Measurements from ENCODE around the gene PSMD1. TPM values are rescaled to one million over a fixed set of nuclear protein-coding genes. Genes with fewer than 3 reads are reported as not detected.

The PSMD1 gene
- total and polyA plus RNA-seq, 2 of the 8 experiments (the other 6 are each of a cell fraction or from before 2014, with no cell fraction given) = 179 to 272 TPM

- peak; percentile 26; the same call in 1 of the 2 replicates for TF ChIP-seq MAX (IDR thresholded peaks at IDR 0.05)
- peak; percentile 89 for TF ChIP-seq POLR2AphosphoS5 (IDR thresholded peaks at IDR 0.05; ENCODE audit: low read depth, low read length)
- peak; percentile 98 for TF ChIP-seq USF2 (IDR thresholded peaks at IDR 0.05; ENCODE audit: low read length)
- no peak for TF ChIP-seq RXRA (IDR thresholded peaks at IDR 0.05; ENCODE audit: insufficient read depth, low read depth, low read length)
- no peak for TF ChIP-seq GABPA (IDR thresholded peaks at IDR 0.05; ENCODE audit: borderline replicate concordance, insufficient read depth, low read length)
- no peak for TF ChIP-seq CEBPB (IDR thresholded peaks at IDR 0.05; ENCODE audit: low read depth, low read length)
- no peak for TF ChIP-seq EP300 (IDR thresholded peaks at IDR 0.05; ENCODE audit: borderline replicate concordance in 1 of 2, low read depth in 2 of 2, low read length in 2 of 2)
- peak in 1 of 2 experiments; percentile 91; a peak in 2 of 4 replicates for TF ChIP-seq HDAC2 (IDR thresholded peaks at IDR 0.05; ENCODE audit: borderline replicate concordance in 1 of 2, low read depth in 2 of 2, low read length in 2 of 2)
- TF ChIP-seq SP2 (IDR thresholded peaks at IDR 0.05; ENCODE audit: low read length) = no peak
- TF ChIP-seq KDM5A (IDR thresholded peaks at IDR 0.05; ENCODE audit: low read length) = no peak
- TF ChIP-seq ATF3 (IDR thresholded peaks at IDR 0.05; ENCODE audit: insufficient read depth, low read depth, low read length) = peak; percentile 89; the same call in 1 of the 2 replicates
- TF ChIP-seq PHF8 (conservative IDR thresholded peaks at IDR 0.05; ENCODE audit: low read depth, low read length) = peak; percentile 65; the same call in 1 of the 2 replicates
- TF ChIP-seq SP1 (IDR thresholded peaks at IDR 0.05; ENCODE audit: low read depth, low read length) = no peak
- no peak for TF ChIP-seq SIRT6 (IDR thresholded peaks at IDR 0.05; ENCODE audit: low read length)
- TF ChIP-seq SIN3A (conservative IDR thresholded peaks at IDR 0.05 in 1 of 2, IDR thresholded peaks at IDR 0.05 in 1 of 2; ENCODE audit: low read depth in 1 of 2, low read length in 2 of 2) = peak; percentile 64 to 95; a peak in 3 of 4 replicates
- TF ChIP-seq SAP30 (IDR thresholded peaks at IDR 0.05; ENCODE audit: insufficient read depth, insufficient replicate concordance, low read length) = peak; percentile 47
- peak in 1 of 2 experiments; percentile 88; a peak in 2 of 3 replicates for TF ChIP-seq POLR2A (IDR thresholded peaks at IDR 0.05; ENCODE audit: control extremely low read depth in 1 of 2, low read depth in 2 of 2, low read length in 2 of 2)
- no peak for TF ChIP-seq BRCA1 (IDR thresholded peaks at IDR 0.05; ENCODE audit: low read depth, low read length)
- TF ChIP-seq SP4 (IDR thresholded peaks at IDR 0.05; ENCODE audit: low read length) = 0 out of 2 replicates have a peak, but pooled peaks have one; percentile 26
Measured at GRCh38 chr2:231198291-231199173, 141.9 kb downstream of the PSMD1 start, which contains the start of gene ARMC9 (continued).
